GM23338 (cell line): ENCODE data around the gene PSMC3. TPM values are rescaled to one million over a fixed set of nuclear protein-coding genes. Genes with fewer than 3 reads are reported as not detected.

Experiments
- ATAC-seq: fragments of 200-7000 bp; cut with Tn5 transposase; 3 replicates; pipeline ENCODE4 v1.9.1; 2020
- DNase-seq: peaks from one replicate; pipeline ENCODE4 v3.0.0-alpha.2; 2015; ENCODE audit warnings: low spot score
- H2AFZ ChIP-seq: fragments of 200-600 bp; sonication (generic); 2 replicates; pipeline ENCODE4 v1.8.0; 2016; ENCODE audit warnings: antibody characterized with exemption, mild to moderate bottlenecking, moderate library complexity
- H3F3A ChIP-seq: fragments of 200-600 bp; sonication (generic); replicated peaks from 2 replicates; pipeline ENCODE4 v1.8.0; 2017; ENCODE audit warnings: antibody characterized with exemption, mixed run types, low read depth
- H3K27ac ChIP-seq: fragments of 200-600 bp; sonication (generic); 2 replicates; pipeline ENCODE4 v1.6.1; 2016; ENCODE audit warnings: low read depth
- H3K27me3 ChIP-seq: fragments of 200-600 bp; sonication (generic); 2 replicates; pipeline ENCODE4 v1.8.0; 2016; ENCODE audit warnings: mild to moderate bottlenecking, mixed run types, moderate library complexity; ENCODE audit not compliant: insufficient read depth
- H3K36me3 ChIP-seq: fragments of 200-600 bp; sonication (generic); 2 replicates; pipeline ENCODE4 v1.8.0; 2016; ENCODE audit warnings: mild to moderate bottlenecking; ENCODE audit not compliant: insufficient read depth
- H3K4me1 ChIP-seq: fragments of 200-600 bp; sonication (generic); 2 replicates; pipeline ENCODE4 v1.8.0; 2016; ENCODE audit warnings: mild to moderate bottlenecking, moderate library complexity; ENCODE audit not compliant: insufficient read depth
- H3K4me2 ChIP-seq: fragments of 200-600 bp; sonication (generic); 2 replicates; pipeline ENCODE4 v1.7.1; 2017; ENCODE audit warnings: mixed run types
- H3K4me3 ChIP-seq: fragments of 200-600 bp; sonication (generic); 2 replicates; pipeline ENCODE4 v1.6.1; 2016; ENCODE audit warnings: mixed run types
- H3K79me2 ChIP-seq: fragments of 200-600 bp; sonication (generic); replicated peaks from 2 replicates; pipeline ENCODE4 v1.8.0; 2017; ENCODE audit warnings: mild to moderate bottlenecking; ENCODE audit not compliant: insufficient read depth
- H3K9me2 ChIP-seq: fragments of 200-600 bp; sonication (generic); 2 replicates; pipeline ENCODE4 v1.8.0; 2017; ENCODE audit not compliant: insufficient read depth
- H4K20me1 ChIP-seq: fragments of 200-600 bp; sonication (generic); replicated peaks from 2 replicates; pipeline ENCODE4 v1.8.0; 2017; ENCODE audit warnings: mild to moderate bottlenecking; ENCODE audit not compliant: insufficient read depth
- H3K27ac Mint-ChIP-seq: 2 replicates; pipeline ENCODE4 v1.8.0; 2020; ENCODE audit warnings: inconsistent platforms, mild to moderate bottlenecking, moderate library complexity, mixed read lengths
- H3K27me3 Mint-ChIP-seq: 3 replicates; pipeline ENCODE4 v1.8.0; 2022; ENCODE audit warnings: low read depth, mild to moderate bottlenecking, moderate library complexity, mixed read lengths, inconsistent platforms; ENCODE audit not compliant: insufficient read depth, poor library complexity
- H3K36me3 Mint-ChIP-seq: 3 replicates; pipeline ENCODE4 v1.8.0; 2021; ENCODE audit warnings: low read depth, mild to moderate bottlenecking, inconsistent platforms, moderate library complexity, mixed read lengths
- H3K4me1 Mint-ChIP-seq: 3 replicates; pipeline ENCODE4 v1.8.0; 2020; ENCODE audit warnings: mild to moderate bottlenecking, inconsistent platforms, mixed read lengths
- H3K4me3 Mint-ChIP-seq: 3 replicates; pipeline ENCODE4 v1.8.0; 2021; ENCODE audit warnings: moderate library complexity, mild to moderate bottlenecking, inconsistent platforms, mixed read lengths
- H3K9me3 Mint-ChIP-seq: 3 replicates; pipeline ENCODE4 v1.8.0; 2020; ENCODE audit warnings: moderate library complexity, mild to moderate bottlenecking, inconsistent platforms, mixed read lengths
- CREB1 ChIP-seq: fragments of 250-450 bp; sonication (Bioruptor Pico); IDR thresholded peaks from 2 replicates; pipeline ENCODE4 v1.5.0; 2020; ENCODE audit warnings: low read depth, mild to moderate bottlenecking, moderate library complexity
- CTCF ChIP-seq, 2 experiments: fragments of 200-600 bp in 1 of 2; sonication (generic) in 1 of 2; conservative IDR thresholded peaks; 2 replicates each; pipeline versions ENCODE4 v1.5.1 to v1.6.1; 2016 to 2017; ENCODE audit warnings: antibody characterized with exemption in 2 of 2, low read depth in 2 of 2, mild to moderate bottlenecking in 2 of 2, moderate library complexity in 1 of 2
- ETS1 ChIP-seq: IDR thresholded peaks from 2 replicates; pipeline ENCODE4 v1.6.1; 2016; ENCODE audit warnings: antibody characterized with exemption
- EZH2 ChIP-seq: fragments of 200-600 bp; sonication (generic); IDR thresholded peaks from one replicate; pipeline ENCODE4 v1.8.0; 2017; ENCODE audit warnings: antibody characterized with exemption, mild to moderate bottlenecking, low read depth; ENCODE audit not compliant: unreplicated experiment
- EZH2phosphoT487 ChIP-seq: fragments of 200-600 bp; sonication (generic); IDR thresholded peaks from one replicate; pipeline ENCODE4 v1.8.1; 2018; ENCODE audit warnings: antibody characterized with exemption; ENCODE audit not compliant: unreplicated experiment
- JUNB ChIP-seq: IDR thresholded peaks from one replicate; pipeline ENCODE4 v1.6.1; 2016; ENCODE audit warnings: antibody characterized with exemption; ENCODE audit not compliant: unreplicated experiment
- NANOG ChIP-seq: IDR thresholded peaks from 2 replicates; pipeline ENCODE4 v1.6.1; 2016; ENCODE audit warnings: antibody characterized with exemption, borderline replicate concordance
- POLR2AphosphoS5 ChIP-seq: IDR thresholded peaks from 2 replicates; pipeline ENCODE4 v1.6.1; 2016; ENCODE audit warnings: antibody characterized with exemption, low read depth
- REST ChIP-seq: IDR thresholded peaks from one replicate; pipeline ENCODE4 v1.6.1; 2018; ENCODE audit warnings: antibody characterized with exemption; ENCODE audit not compliant: unreplicated experiment
- STAT1 ChIP-seq: IDR thresholded peaks from one replicate; pipeline ENCODE4 v1.6.1; 2016; ENCODE audit warnings: antibody characterized with exemption; ENCODE audit not compliant: unreplicated experiment
- ZNF114 ChIP-seq: fragments of 250-450 bp; sonication (Bioruptor Pico); IDR thresholded peaks from 2 replicates; pipeline ENCODE4 v1.5.0; 2020; ENCODE audit warnings: mild to moderate bottlenecking, moderate library complexity
- ZNF331 ChIP-seq: fragments of 250-450 bp; sonication (Bioruptor Pico); IDR thresholded peaks from 2 replicates; pipeline ENCODE4 v1.5.0; 2020; ENCODE audit warnings: low read depth, mild to moderate bottlenecking, moderate library complexity
- ZNF462 ChIP-seq: fragments of 250-450 bp; sonication (Bioruptor Pico); IDR thresholded peaks from 2 replicates; pipeline ENCODE4 v1.5.0; 2020; ENCODE audit warnings: mild to moderate bottlenecking, moderate library complexity
- polyA plus RNA-seq: library from polyadenylated mRNA; unstranded; fragments of >200 nt; fragmentation: Nextera tagmentation; extraction: Ambion mirVana; gene quantifications from 2 replicates; pipeline ENCODE4 v1.2.1, GENCODE V29; 2016
- total RNA-seq: library from RNA; depleted of rRNA; stranded (reverse); fragments of >200 nt; shearing (Covaris generic); gene quantifications from 2 replicates; pipeline ENCODE4 v1.2.3, GENCODE V29; 2014

The PSMC3 gene
- total and polyA plus RNA-seq, 2 experiments from 2014 or later = 147 to 190 TPM

- no peaks in the 10 kb centered on the region for H4K20me1 ChIP-seq
These were observed 46.2 kb downstream of the PSMC3 start for GRCh38 chr11:47380078-47380477.

More at GRCh38 chr11:47380078-47380477, 46.2 kb downstream of the PSMC3 start:
- Mint-ChIP-seq H3K36me3 (no peaks in the 10 kb centered on the region), H3K27me3 (peaks cover 9% of the 10 kb centered on the region), H3K4me1 (peaks cover 3% of the 10 kb centered on the region; the same call in 2 of the 3 replicates), H3K9me3 (no peaks in the 10 kb centered on the region; the same call in 2 of the 3 replicates), H3K27ac (no peak overlapping the region), H3K4me3 (no peak overlapping the region)
- Histone ChIP-seq H3K79me2 (no peaks in the 10 kb centered on the region), H3K27ac (no peak overlapping the region), H3K4me2 (no peak overlapping the region), H3K4me1 (no peaks in the 10 kb centered on the region; the same call in 1 of the 2 replicates), H3K4me3 (no peak overlapping the region), H3K36me3 (no peaks in the 10 kb centered on the region), H2AFZ (no peak overlapping the region), H3K9me2 (0 out of 2 replicates have a peak, but pooled peaks cover 2% of the 10 kb centered on the region), H3K27me3 (no peaks in the 10 kb centered on the region), H3F3A (no peaks in the 10 kb centered on the region)
- no peak for TF ChIP-seq CTCF (conservative IDR thresholded peaks at IDR 0.05; ENCODE audit: low read depth in 2 of 2)
- no peak for TF ChIP-seq REST
- TF ChIP-seq ZNF114 (CRISPR knock-in tag) = no peak
- no peak for TF ChIP-seq EZH2phosphoT487
- TF ChIP-seq POLR2AphosphoS5 = no peak
- no peak for TF ChIP-seq CREB1
- no peak for TF ChIP-seq ETS1
- no peak for TF ChIP-seq ZNF462 (CRISPR knock-in tag)
- TF ChIP-seq STAT1 = no peak
- no peak for TF ChIP-seq JUNB
- no peak for TF ChIP-seq NANOG
- TF ChIP-seq EZH2 = no peak
- TF ChIP-seq ZNF331 = no peak
- DNase-seq (no peak), ATAC-seq (no peak)
